ENCODE data around the gene TRIM62.

Gene TRIM62

GRCh38 chr1:33133478-33134105, 48.3 kb downstream of the TRIM62 start:
- TF ChIP-seq, protein P1, sequence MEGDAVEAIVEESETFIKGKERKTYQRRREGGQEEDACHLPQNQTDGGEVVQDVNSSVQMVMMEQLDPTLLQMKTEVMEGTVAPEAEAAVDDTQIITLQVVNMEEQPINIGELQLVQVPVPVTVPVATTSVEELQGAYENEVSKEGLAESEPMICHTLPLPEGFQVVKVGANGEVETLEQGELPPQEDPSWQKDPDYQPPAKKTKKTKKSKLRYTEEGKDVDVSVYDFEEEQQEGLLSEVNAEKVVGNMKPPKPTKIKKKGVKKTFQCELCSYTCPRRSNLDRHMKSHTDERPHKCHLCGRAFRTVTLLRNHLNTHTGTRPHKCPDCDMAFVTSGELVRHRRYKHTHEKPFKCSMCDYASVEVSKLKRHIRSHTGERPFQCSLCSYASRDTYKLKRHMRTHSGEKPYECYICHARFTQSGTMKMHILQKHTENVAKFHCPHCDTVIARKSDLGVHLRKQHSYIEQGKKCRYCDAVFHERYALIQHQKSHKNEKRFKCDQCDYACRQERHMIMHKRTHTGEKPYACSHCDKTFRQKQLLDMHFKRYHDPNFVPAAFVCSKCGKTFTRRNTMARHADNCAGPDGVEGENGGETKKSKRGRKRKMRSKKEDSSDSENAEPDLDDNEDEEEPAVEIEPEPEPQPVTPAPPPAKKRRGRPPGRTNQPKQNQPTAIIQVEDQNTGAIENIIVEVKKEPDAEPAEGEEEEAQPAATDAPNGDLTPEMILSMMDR (conservative IDR thresholded peaks at IDR 0.05; ENCODE audit: low read length): no peak
- no peak overlapping the region for H3K4me3 ChIP-seq (ENCODE audit: low read length)
- peak; percentile 64 for DNase-seq (ENCODE audit: low read depth)

DNA sequence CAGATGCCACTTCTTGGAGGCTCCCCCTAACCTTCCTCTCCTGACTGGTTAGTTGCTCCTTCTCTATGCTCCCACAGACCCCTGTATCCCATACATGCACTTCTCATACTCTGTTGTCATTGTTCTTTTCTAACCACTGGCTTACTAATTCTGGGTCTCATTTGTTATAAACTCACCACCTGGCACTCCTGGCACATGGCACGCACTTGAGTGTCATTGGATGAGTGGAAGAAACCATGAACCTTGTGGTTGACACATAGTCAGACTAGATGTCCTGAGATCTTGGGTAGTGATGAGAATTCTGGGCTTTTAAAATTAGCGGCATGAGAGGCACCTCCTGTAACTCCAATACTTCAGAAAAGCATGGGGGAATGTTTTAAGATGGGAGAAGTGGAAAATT, 49.3 kb downstream of the TRIM62 start:
- TF ChIP-seq, protein P1 (conservative IDR thresholded peaks at IDR 0.05; ENCODE audit: low read length): no peak
- no peak overlapping the region for H3K4me3 ChIP-seq (ENCODE audit: low read length)
- DNase-seq (ENCODE audit: low read depth): no peak

DNA sequence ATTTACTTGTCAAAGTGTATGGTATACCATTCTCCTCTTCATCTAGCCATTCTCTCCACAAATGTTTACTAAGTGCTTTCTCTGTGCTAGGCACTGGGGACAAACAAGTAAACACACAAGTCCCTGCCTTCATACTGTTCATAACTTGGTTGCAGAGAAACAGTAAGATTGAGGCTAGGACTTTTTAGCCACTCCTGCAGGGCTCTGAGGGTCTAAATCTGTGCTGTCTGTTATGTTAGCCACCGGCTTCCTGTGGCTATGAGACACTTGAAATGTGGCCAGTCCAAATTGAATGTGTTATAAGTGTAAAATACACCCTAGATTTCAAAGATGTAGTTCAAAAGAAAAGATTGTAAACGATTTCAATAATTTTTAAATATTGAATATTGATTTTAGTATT, 50.7 kb downstream of the TRIM62 start:
- TF ChIP-seq, protein P1 (conservative IDR thresholded peaks at IDR 0.05; ENCODE audit: low read length): no peak
- no peak overlapping the region for H3K4me3 ChIP-seq (ENCODE audit: low read length)
- DNase-seq (ENCODE audit: low read depth): no peak

- DNase-seq (ENCODE audit: low read depth): no peak
- TF ChIP-seq, protein P1 (conservative IDR thresholded peaks at IDR 0.05; ENCODE audit: low read length): no peak
- H3K4me3 ChIP-seq (ENCODE audit: low read length): no peak overlapping the region
Observed at GRCh38 chr1:33130297-33130696, 51.5 kb downstream of the TRIM62 start.

DNA sequence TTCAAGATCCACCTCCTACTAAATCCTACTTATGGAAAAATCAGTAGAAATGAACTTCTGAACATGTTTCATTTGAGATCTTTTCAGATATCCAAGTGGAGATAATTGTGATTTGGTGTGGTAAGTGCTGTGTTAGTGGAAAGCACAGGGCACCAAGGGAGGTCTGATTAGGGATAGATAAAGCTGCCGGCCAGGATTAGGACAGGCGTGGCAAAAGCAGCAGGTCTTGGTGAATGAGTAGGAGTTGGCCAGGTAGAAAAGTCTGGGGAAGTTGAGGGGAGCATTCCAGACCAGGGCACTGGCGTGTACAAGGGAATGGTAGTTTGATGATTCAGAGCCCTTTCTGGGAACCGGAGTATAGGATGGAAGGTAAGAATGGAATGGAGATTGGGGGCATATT, 53.1 kb downstream of the TRIM62 start:
- H3K4me3 ChIP-seq (ENCODE audit: low read length): no peak overlapping the region
- TF ChIP-seq, protein P1 (conservative IDR thresholded peaks at IDR 0.05; ENCODE audit: low read length): no peak
- no peak for DNase-seq (ENCODE audit: low read depth)

DNA sequence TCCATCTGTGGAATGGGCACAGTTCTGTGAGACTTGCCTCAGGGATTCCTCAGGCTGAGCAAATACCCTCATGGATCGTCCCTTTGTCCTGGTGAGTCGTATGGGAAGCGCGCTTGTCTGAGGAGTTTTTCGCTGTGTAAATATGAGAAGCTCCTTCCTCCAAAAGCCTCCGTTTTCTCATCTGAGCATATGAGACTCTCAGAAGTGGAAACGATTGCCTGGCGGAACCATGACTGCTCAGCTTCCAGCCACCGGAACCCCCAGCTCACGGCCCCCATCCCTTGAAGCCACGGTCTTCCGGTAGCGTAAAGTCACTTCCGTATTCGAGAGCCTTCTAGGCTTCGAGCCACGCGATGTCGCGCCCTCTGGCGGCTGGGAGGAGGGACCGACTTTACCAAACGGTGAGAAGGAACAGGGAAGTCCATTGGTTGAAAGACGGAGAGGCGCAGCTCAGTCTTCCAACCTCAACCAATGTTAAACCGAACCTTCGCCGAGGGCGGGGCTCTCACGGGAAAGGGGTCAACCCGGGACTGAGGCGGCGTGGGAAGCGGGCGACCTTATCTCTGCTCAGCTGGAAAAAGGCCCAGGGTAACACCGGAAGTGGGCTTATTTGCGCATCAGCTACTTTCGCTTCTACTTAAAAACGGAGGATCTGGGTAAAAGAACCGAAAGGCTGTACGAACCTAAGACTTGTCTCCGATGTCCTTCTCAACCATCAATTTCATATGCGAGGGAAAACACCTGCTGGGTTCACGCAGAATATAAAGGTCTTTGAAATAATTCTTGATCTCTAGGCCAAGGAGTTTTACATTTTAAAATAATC, 54.6 kb downstream of the TRIM62 start:
- TF ChIP-seq, protein P1 (conservative IDR thresholded peaks at IDR 0.05; ENCODE audit: low read length): peak; percentile 92
- H3K4me3 ChIP-seq (ENCODE audit: low read length): peak overlapping the region; percentile 74
- peak; percentile 99 for DNase-seq (ENCODE audit: low read depth)
